Neural progenitor cell (in vitro differentiated cells): ENCODE results near the gene OR4K14.

Source experiments
- EZH2 ChIP-seq: fragments of 200-600 bp; sonication (generic); IDR thresholded peaks from 2 replicates; pipeline ENCODE4 v1.6.1; 2017; ENCODE audit warnings: antibody characterized with exemption, mild to moderate bottlenecking, moderate library complexity
- EZH2phosphoT487 ChIP-seq: fragments of 200-600 bp; sonication (generic); IDR thresholded peaks from 2 replicates; pipeline ENCODE4 v1.6.1; 2017; ENCODE audit warnings: antibody characterized with exemption
- TF ChIP-seq, protein P1 (sequence below): fragments of 200-600 bp; sonication (generic); IDR thresholded peaks from 2 replicates; pipeline ENCODE4 v1.5.1; 2017; ENCODE audit warnings: antibody characterized with exemption, mild to moderate bottlenecking

GRCh38 chr14:20059745-20060144, 40.6 kb upstream of the OR4K14 start, which contains the start of gene OR4L1:
- TF ChIP-seq, protein P1, sequence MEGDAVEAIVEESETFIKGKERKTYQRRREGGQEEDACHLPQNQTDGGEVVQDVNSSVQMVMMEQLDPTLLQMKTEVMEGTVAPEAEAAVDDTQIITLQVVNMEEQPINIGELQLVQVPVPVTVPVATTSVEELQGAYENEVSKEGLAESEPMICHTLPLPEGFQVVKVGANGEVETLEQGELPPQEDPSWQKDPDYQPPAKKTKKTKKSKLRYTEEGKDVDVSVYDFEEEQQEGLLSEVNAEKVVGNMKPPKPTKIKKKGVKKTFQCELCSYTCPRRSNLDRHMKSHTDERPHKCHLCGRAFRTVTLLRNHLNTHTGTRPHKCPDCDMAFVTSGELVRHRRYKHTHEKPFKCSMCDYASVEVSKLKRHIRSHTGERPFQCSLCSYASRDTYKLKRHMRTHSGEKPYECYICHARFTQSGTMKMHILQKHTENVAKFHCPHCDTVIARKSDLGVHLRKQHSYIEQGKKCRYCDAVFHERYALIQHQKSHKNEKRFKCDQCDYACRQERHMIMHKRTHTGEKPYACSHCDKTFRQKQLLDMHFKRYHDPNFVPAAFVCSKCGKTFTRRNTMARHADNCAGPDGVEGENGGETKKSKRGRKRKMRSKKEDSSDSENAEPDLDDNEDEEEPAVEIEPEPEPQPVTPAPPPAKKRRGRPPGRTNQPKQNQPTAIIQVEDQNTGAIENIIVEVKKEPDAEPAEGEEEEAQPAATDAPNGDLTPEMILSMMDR, result no peak
- no peak for TF ChIP-seq EZH2
- TF ChIP-seq EZH2phosphoT487, result no peak
